ENCODE data around the gene HSPA12A.

Gene HSPA12A

DNA sequence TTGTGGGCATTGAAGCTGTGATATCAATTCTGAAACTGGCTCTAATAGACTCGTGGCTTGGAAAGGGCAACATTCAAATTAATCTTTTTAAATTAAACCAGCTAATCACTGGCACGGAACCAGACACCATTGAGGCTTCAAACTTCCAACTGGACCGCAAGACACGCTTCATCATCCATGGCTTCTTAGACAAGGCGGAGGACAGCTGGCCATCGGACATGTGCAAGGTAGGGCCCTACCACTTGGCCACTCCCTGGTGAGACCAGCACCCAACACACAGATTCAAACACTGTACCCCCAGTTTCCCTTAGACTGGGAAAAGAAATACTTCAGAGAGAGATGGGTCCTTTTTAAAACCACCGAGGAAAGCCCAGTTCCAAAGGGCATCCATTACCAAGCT lies 116.5 kb downstream of the HSPA12A start:
- no peaks in the 10 kb centered on the region for H4K20me1 ChIP-seq (ENCODE audit: control insufficient read depth, insufficient read depth, low read depth, low read length)
- H3F3A ChIP-seq (ENCODE audit: control insufficient read depth, insufficient read depth): no peaks in the 10 kb centered on the region
- TF ChIP-seq EZH2phosphoT487 (IDR thresholded peaks at IDR 0.05; ENCODE audit: borderline replicate concordance, low read length) (no peak), CTCF (IDR thresholded peaks at IDR 0.05; ENCODE audit: low read depth, low read length, poor library complexity, severe bottlenecking) (no peak)
- H3K27ac ChIP-seq (ENCODE audit: low read depth, low read length): no peak overlapping the region
- no peak overlapping the region for H3K4me3 ChIP-seq (ENCODE audit: low read length)
- no peaks in the 10 kb centered on the region for H3K4me1 ChIP-seq (ENCODE audit: control insufficient read depth, low read length)
- no peaks in the 10 kb centered on the region for H3K79me2 ChIP-seq (ENCODE audit: control insufficient read depth, low read length)
- H3K9me2 ChIP-seq (replicated peaks; ENCODE audit: control insufficient read depth, low read length): no peaks in the 10 kb centered on the region
- no peak overlapping the region for H3K4me2 ChIP-seq (ENCODE audit: low read length)
- H3K36me3 ChIP-seq (ENCODE audit: control insufficient read depth, low read length): no peaks in the 10 kb centered on the region
- H3K9me3 ChIP-seq (ENCODE audit: control insufficient read depth, insufficient read depth, low read length): no peaks in the 10 kb centered on the region
- no peaks in the 10 kb centered on the region for H3K27me3 ChIP-seq (ENCODE audit: control insufficient read depth, low read length)

DNA sequence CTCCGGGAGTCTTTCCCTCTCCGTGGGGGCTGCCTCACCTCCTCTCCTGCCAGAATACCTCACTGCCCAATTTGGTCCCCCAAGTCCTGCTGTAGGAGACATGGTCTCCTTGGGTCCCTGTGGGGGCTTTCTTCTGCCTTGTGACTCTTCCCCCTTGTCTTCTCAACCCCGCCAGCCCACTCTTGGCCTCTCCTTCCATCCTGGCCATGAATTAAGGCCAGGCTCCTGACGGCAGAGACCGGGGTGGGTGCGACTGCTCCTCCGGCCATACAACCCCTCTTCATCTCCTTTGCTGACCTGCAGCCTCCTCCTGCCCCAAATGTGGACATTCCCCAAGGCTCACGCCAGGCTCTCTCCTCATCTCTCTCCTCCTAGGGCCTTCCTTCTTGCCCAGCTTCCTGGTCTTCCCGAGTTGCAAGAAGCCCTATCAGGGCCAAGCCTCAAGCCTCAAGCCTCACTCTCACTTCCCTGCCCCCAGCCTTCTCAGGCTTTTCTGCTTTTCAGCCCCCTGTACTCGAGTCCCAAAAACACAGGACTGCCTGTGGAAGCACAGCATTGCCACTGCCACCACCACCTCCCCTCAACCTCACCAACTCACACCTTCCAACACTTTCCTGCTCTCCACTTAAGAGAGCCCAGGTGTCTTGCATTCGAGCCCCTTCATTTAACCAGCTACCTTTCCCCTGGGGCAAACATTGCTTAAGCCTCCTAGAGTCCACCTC lies 120.3 kb downstream of the HSPA12A start:
- Histone ChIP-seq H3K9me3 (ENCODE audit: control insufficient read depth, insufficient read depth, low read length) (no peaks in the 10 kb centered on the region), H3K4me1 (ENCODE audit: control insufficient read depth, low read length) (no peaks in the 10 kb centered on the region)
- no peak for TF ChIP-seq CTCF (IDR thresholded peaks at IDR 0.05; ENCODE audit: low read depth, low read length, poor library complexity, severe bottlenecking)
- no peak for TF ChIP-seq EZH2phosphoT487 (IDR thresholded peaks at IDR 0.05; ENCODE audit: borderline replicate concordance, low read length)

GRCh38 chr10:116621476-116621875 lies 120.9 kb downstream of the HSPA12A start:
- Histone ChIP-seq H3K4me3 (ENCODE audit: low read length) (no peak overlapping the region), H3K36me3 (ENCODE audit: control insufficient read depth, low read length) (no peaks in the 10 kb centered on the region), H3F3A (ENCODE audit: control insufficient read depth, insufficient read depth) (no peaks in the 10 kb centered on the region), H4K20me1 (ENCODE audit: control insufficient read depth, insufficient read depth, low read depth, low read length) (no peaks in the 10 kb centered on the region), H3K4me1 (ENCODE audit: control insufficient read depth, low read length) (no peaks in the 10 kb centered on the region), H3K4me2 (ENCODE audit: low read length) (no peak overlapping the region), H3K9me2 (replicated peaks; ENCODE audit: control insufficient read depth, low read length) (no peaks in the 10 kb centered on the region), H3K79me2 (ENCODE audit: control insufficient read depth, low read length) (no peaks in the 10 kb centered on the region), H3K9me3 (ENCODE audit: control insufficient read depth, insufficient read depth, low read length) (no peaks in the 10 kb centered on the region), H3K27ac (ENCODE audit: low read depth, low read length) (no peak overlapping the region), H3K27me3 (ENCODE audit: control insufficient read depth, low read length) (no peaks in the 10 kb centered on the region)
- TF ChIP-seq CTCF (IDR thresholded peaks at IDR 0.05; ENCODE audit: low read depth, low read length, poor library complexity, severe bottlenecking) (no peak), EZH2phosphoT487 (IDR thresholded peaks at IDR 0.05; ENCODE audit: borderline replicate concordance, low read length) (no peak)

More for the DNA sequence above, 120.3 kb downstream of the HSPA12A start:
- H4K20me1 ChIP-seq (ENCODE audit: control insufficient read depth, insufficient read depth, low read depth, low read length): no peaks in the 10 kb centered on the region
- no peaks in the 10 kb centered on the region for H3K79me2 ChIP-seq (ENCODE audit: control insufficient read depth, low read length)
- H3K27ac ChIP-seq (ENCODE audit: low read depth, low read length): no peak overlapping the region
- H3K27me3 ChIP-seq (ENCODE audit: control insufficient read depth, low read length): no peaks in the 10 kb centered on the region
- H3K9me2 ChIP-seq (replicated peaks; ENCODE audit: control insufficient read depth, low read length): no peaks in the 10 kb centered on the region
- no peak overlapping the region for H3K4me3 ChIP-seq (ENCODE audit: low read length)
- H3K4me2 ChIP-seq (ENCODE audit: low read length): no peak overlapping the region
- H3K36me3 ChIP-seq (ENCODE audit: control insufficient read depth, low read length): no peaks in the 10 kb centered on the region
- H3F3A ChIP-seq (ENCODE audit: control insufficient read depth, insufficient read depth): no peaks in the 10 kb centered on the region

All from DOHH2 (cell line).